Liver (tissue), 3 donors: ENCODE results near the gene MTHFD1L.

Experiments used
- EGR1 ChIP-seq, 2 donors: IDR thresholded peaks; 2 replicates each; pipeline ENCODE4 v1.6.1; 2016 to 2018; ENCODE audit warnings: antibody characterized with exemption in 2 of 2, low read depth in 2 of 2
- JUND ChIP-seq, 2 donors: IDR thresholded peaks; 2 replicates each; pipeline ENCODE4 v1.6.1; 2016; ENCODE audit warnings: antibody characterized with exemption in 2 of 2
- RXRA ChIP-seq, 2 donors: IDR thresholded peaks; 2 replicates each; pipeline ENCODE4 v1.6.1; 2017 to 2018; ENCODE audit warnings: antibody characterized with exemption in 2 of 2, mild to moderate bottlenecking in 1 of 2
- TF ChIP-seq, protein P1 (sequence below): fragments of 150-350 bp; IDR thresholded peaks from 2 replicates; pipeline ENCODE4 v1.5.1; 2017; ENCODE audit warnings: improper control_type of control experiment, low read depth, low read length; ENCODE audit not compliant: missing input control
- TF ChIP-seq, protein P2 (sequence below): IDR thresholded peaks from 2 replicates; pipeline ENCODE4 v1.6.1; 2016; ENCODE audit warnings: antibody characterized with exemption, mild to moderate bottlenecking
- TF ChIP-seq, protein P3 (sequence below): IDR thresholded peaks from 2 replicates; pipeline ENCODE4 v1.6.1; 2016; ENCODE audit warnings: antibody characterized with exemption
- TF ChIP-seq, protein P4 (sequence below): IDR thresholded peaks from 2 replicates; pipeline ENCODE4 v1.6.1; 2016; ENCODE audit warnings: antibody characterized with exemption
- TF ChIP-seq, protein P5 (sequence below): IDR thresholded peaks from 2 replicates; pipeline ENCODE4 v1.6.1; 2016; ENCODE audit warnings: antibody characterized with exemption
- donor health status: healthy.
- donor health status: healthy.

DNA sequence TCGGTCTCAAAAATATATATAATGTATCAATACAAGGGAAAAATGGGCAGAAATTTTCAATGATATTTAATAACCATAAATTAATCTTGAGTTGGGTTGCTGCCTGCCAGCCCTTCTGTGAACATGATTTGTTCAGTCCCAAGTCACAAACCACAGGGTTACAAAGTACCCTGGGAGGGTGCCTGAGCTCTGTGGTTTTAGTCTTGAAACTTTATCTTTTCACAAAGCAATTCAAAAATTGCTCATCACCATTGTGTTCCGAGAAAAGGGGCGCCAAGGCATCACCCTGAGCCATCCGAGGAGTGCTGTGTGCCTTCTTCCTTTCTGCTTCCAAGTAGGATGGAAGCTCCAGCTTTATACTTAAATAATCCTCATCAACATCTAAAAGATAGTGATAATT, 232.7 kb downstream of the MTHFD1L start:
- TF ChIP-seq, protein P1, sequence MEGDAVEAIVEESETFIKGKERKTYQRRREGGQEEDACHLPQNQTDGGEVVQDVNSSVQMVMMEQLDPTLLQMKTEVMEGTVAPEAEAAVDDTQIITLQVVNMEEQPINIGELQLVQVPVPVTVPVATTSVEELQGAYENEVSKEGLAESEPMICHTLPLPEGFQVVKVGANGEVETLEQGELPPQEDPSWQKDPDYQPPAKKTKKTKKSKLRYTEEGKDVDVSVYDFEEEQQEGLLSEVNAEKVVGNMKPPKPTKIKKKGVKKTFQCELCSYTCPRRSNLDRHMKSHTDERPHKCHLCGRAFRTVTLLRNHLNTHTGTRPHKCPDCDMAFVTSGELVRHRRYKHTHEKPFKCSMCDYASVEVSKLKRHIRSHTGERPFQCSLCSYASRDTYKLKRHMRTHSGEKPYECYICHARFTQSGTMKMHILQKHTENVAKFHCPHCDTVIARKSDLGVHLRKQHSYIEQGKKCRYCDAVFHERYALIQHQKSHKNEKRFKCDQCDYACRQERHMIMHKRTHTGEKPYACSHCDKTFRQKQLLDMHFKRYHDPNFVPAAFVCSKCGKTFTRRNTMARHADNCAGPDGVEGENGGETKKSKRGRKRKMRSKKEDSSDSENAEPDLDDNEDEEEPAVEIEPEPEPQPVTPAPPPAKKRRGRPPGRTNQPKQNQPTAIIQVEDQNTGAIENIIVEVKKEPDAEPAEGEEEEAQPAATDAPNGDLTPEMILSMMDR, result no peak
- TF ChIP-seq, protein P2, sequence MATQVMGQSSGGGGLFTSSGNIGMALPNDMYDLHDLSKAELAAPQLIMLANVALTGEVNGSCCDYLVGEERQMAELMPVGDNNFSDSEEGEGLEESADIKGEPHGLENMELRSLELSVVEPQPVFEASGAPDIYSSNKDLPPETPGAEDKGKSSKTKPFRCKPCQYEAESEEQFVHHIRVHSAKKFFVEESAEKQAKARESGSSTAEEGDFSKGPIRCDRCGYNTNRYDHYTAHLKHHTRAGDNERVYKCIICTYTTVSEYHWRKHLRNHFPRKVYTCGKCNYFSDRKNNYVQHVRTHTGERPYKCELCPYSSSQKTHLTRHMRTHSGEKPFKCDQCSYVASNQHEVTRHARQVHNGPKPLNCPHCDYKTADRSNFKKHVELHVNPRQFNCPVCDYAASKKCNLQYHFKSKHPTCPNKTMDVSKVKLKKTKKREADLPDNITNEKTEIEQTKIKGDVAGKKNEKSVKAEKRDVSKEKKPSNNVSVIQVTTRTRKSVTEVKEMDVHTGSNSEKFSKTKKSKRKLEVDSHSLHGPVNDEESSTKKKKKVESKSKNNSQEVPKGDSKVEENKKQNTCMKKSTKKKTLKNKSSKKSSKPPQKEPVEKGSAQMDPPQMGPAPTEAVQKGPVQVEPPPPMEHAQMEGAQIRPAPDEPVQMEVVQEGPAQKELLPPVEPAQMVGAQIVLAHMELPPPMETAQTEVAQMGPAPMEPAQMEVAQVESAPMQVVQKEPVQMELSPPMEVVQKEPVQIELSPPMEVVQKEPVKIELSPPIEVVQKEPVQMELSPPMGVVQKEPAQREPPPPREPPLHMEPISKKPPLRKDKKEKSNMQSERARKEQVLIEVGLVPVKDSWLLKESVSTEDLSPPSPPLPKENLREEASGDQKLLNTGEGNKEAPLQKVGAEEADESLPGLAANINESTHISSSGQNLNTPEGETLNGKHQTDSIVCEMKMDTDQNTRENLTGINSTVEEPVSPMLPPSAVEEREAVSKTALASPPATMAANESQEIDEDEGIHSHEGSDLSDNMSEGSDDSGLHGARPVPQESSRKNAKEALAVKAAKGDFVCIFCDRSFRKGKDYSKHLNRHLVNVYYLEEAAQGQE, result no peak
- TF ChIP-seq, protein P3, sequence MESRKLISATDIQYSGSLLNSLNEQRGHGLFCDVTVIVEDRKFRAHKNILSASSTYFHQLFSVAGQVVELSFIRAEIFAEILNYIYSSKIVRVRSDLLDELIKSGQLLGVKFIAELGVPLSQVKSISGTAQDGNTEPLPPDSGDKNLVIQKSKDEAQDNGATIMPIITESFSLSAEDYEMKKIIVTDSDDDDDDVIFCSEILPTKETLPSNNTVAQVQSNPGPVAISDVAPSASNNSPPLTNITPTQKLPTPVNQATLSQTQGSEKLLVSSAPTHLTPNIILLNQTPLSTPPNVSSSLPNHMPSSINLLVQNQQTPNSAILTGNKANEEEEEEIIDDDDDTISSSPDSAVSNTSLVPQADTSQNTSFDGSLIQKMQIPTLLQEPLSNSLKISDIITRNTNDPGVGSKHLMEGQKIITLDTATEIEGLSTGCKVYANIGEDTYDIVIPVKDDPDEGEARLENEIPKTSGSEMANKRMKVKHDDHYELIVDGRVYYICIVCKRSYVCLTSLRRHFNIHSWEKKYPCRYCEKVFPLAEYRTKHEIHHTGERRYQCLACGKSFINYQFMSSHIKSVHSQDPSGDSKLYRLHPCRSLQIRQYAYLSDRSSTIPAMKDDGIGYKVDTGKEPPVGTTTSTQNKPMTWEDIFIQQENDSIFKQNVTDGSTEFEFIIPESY, result no peak
- TF ChIP-seq JUND (IDR thresholded peaks at IDR 0.05), result no peak
- TF ChIP-seq, protein P4, sequence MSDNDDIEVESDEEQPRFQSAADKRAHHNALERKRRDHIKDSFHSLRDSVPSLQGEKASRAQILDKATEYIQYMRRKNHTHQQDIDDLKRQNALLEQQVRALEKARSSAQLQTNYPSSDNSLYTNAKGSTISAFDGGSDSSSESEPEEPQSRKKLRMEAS, result no peak
- TF ChIP-seq EGR1 (IDR thresholded peaks at IDR 0.05; ENCODE audit: low read depth in 2 of 2), result no peak
- TF ChIP-seq, protein P5, sequence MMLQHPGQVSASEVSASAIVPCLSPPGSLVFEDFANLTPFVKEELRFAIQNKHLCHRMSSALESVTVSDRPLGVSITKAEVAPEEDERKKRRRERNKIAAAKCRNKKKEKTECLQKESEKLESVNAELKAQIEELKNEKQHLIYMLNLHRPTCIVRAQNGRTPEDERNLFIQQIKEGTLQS, result no peak
- no peak for TF ChIP-seq RXRA (IDR thresholded peaks at IDR 0.05)
